SK-N-SH (cell line): Measurements from ENCODE around the gene CD3G. TPM values are rescaled to one million over a fixed set of nuclear protein-coding genes. Genes with fewer than 3 reads are reported as not detected.

Experiments used
- CTCF ChIA-PET: fragments of 300-600, 350-600 bp; formaldehyde crosslinking; extraction: SDS; loops from one replicate; lab custom pipeline; 2021; lab: Yijun Ruan, JAX
- POLR2A ChIA-PET: fragments of 350-600 bp; sonication (Branson Sonifier 250); formaldehyde crosslinking; extraction: SDS; loops from one replicate; lab custom pipeline; 2020; ENCODE audit warnings: antibody characterized with exemption, inconsistent platforms; lab: Yijun Ruan, JAX
- DNase-seq: peaks from one replicate; pipeline ENCODE4 v3.0.0; 2012
- H2AFZ ChIP-seq: fragments of 200-600 bp; sonication (generic); 2 replicates; pipeline ENCODE4 v1.8.1; 2016; ENCODE audit warnings: antibody characterized with exemption, mild to moderate bottlenecking, low read depth
- H3F3A ChIP-seq: fragments of 200-600 bp; sonication (generic); replicated peaks from 2 replicates; pipeline ENCODE3; 2016; ENCODE audit warnings: antibody characterized with exemption, mild to moderate bottlenecking; ENCODE audit not compliant: insufficient read depth
- H3K27ac ChIP-seq, 2 experiments: fragments of 200-500 bp in 1 of 2; fragments of 200-600 bp in 1 of 2; sonication (Bioruptor generic) in 1 of 2; sonication (generic), shearing (Covaris generic) in 1 of 2; 2 replicates each; pipeline versions ENCODE4 v1.5.1 to v1.6.1; 2014 to 2016; ENCODE audit warnings: low read depth in 2 of 2, inconsistent platforms in 1 of 2, low read length in 1 of 2, mild to moderate bottlenecking in 1 of 2, mixed read lengths in 1 of 2
- H3K27me3 ChIP-seq: fragments of 200-600 bp; sonication (generic), shearing (Covaris generic); 2 replicates; pipeline ENCODE4 v1.6.1; 2016; ENCODE audit warnings: mixed run types; ENCODE audit not compliant: insufficient read depth
- H3K36me3 ChIP-seq, 2 experiments: fragments of 200-500 bp in 1 of 2; fragments of 200-600 bp in 1 of 2; sonication (Bioruptor generic) in 1 of 2; sonication (generic) in 1 of 2; replicated peaks in 1 of 2; 2 replicates each; pipeline versions ENCODE3 to v1.5.1; 2014 to 2016; ENCODE audit warnings: low read length in 1 of 2, mild to moderate bottlenecking in 1 of 2; ENCODE audit not compliant: insufficient read depth in 2 of 2, control insufficient read depth in 1 of 2
- H3K4me1 ChIP-seq, 2 experiments: fragments of 200-500 bp in 1 of 2; fragments of 200-600 bp in 1 of 2; sonication (Bioruptor generic) in 1 of 2; sonication (generic), shearing (Covaris generic) in 1 of 2; 2 replicates each; pipeline versions ENCODE4 v1.5.1 to v1.6.1; 2014 to 2016; ENCODE audit warnings: low read depth in 1 of 2, low read length in 1 of 2, mixed run types in 1 of 2; ENCODE audit not compliant: insufficient read depth in 2 of 2, control insufficient read depth in 1 of 2
- H3K4me2 ChIP-seq: fragments of 200-600 bp; sonication (generic), shearing (Covaris generic); 2 replicates; pipeline ENCODE4 v1.6.1; 2017; ENCODE audit warnings: mixed run types
- H3K4me3 ChIP-seq, 2 experiments: fragments of 200-500 bp in 1 of 2; fragments of 200-600 bp in 1 of 2; sonication (Bioruptor generic) in 1 of 2; sonication (generic), shearing (Covaris generic) in 1 of 2; 2 replicates each; pipeline versions ENCODE4 v1.5.1 to v1.8.1; 2014 to 2016; ENCODE audit warnings: low read depth in 2 of 2, inconsistent platforms in 1 of 2, low read length in 1 of 2, mild to moderate bottlenecking in 1 of 2, mixed read lengths in 1 of 2, moderate library complexity in 1 of 2
- H3K79me2 ChIP-seq: fragments of 200-600 bp; sonication (generic); 2 replicates; pipeline ENCODE4 v1.8.1; 2017; ENCODE audit warnings: mild to moderate bottlenecking; ENCODE audit not compliant: insufficient read depth
- H3K9ac ChIP-seq: fragments of 200-600 bp; sonication (generic); 2 replicates; pipeline ENCODE4 v1.6.1; 2017; ENCODE audit warnings: mixed run types
- H3K9me2 ChIP-seq: fragments of 200-600 bp; sonication (generic); 2 replicates; pipeline ENCODE4 v1.6.1; 2017; ENCODE audit warnings: mixed run types
- H3K9me3 ChIP-seq: fragments of 200-600 bp; sonication (generic); 2 replicates; pipeline ENCODE4 v1.6.1; 2017; ENCODE audit warnings: mixed run types, mild to moderate bottlenecking, moderate library complexity
- H4K20me1 ChIP-seq: fragments of 200-600 bp; sonication (generic); 2 replicates; pipeline ENCODE4 v1.6.1; 2017; ENCODE audit warnings: mild to moderate bottlenecking, mixed run types; ENCODE audit not compliant: insufficient read depth
- CHD2 ChIP-seq: fragments of 150-350 bp; IDR thresholded peaks from 2 replicates; pipeline ENCODE4 v1.6.1; 2018; ENCODE audit warnings: low read length; ENCODE audit not compliant: partially characterized antibody
- FOXJ3 ChIP-seq: sonication (generic); formaldehyde crosslinking; IDR thresholded peaks from 2 replicates; pipeline ENCODE4 v1.5.1; 2020; ENCODE audit warnings: mild to moderate bottlenecking, missing genetic modification reagents
- GATA2 ChIP-seq: sonication (generic); formaldehyde crosslinking; IDR thresholded peaks from 2 replicates; pipeline ENCODE4 v1.5.0; 2020; ENCODE audit warnings: mild to moderate bottlenecking, missing genetic modification reagents
- REST ChIP-seq: IDR thresholded peaks from 2 replicates; pipeline ENCODE4 v1.6.1; 2012; ENCODE audit warnings: mild to moderate bottlenecking, low read depth, low read length, moderate library complexity
- RFX5 ChIP-seq: IDR thresholded peaks from 2 replicates; pipeline ENCODE4 v1.6.1; 2012; ENCODE audit warnings: mild to moderate bottlenecking, improper control_type of control experiment, low read length
- SIN3A ChIP-seq: IDR thresholded peaks from 2 replicates; pipeline ENCODE4 v1.6.1; 2012; ENCODE audit warnings: low read depth, mild to moderate bottlenecking, low read length, moderate library complexity, borderline replicate concordance
- SMC3 ChIP-seq: IDR thresholded peaks from 2 replicates; pipeline ENCODE4 v1.6.1; 2012; ENCODE audit warnings: low read depth, low read length, improper control_type of control experiment
- TEAD4 ChIP-seq: IDR thresholded peaks from 2 replicates; pipeline ENCODE4 v1.4.0; 2012; ENCODE audit warnings: mild to moderate bottlenecking, borderline replicate concordance; ENCODE audit not compliant: insufficient read depth
- USF1 ChIP-seq: IDR thresholded peaks from 2 replicates; pipeline ENCODE4 v1.4.0; 2012; ENCODE audit warnings: low read depth, borderline replicate concordance
- USF2 ChIP-seq: fragments of 150-350 bp; IDR thresholded peaks from 2 replicates; pipeline ENCODE4 v1.6.1; 2017; ENCODE audit warnings: antibody characterized with exemption, low read length, low read depth, borderline replicate concordance
- WGBS: methylation state at CpG from one replicate; pipeline ENCODE4 v1.1.6; 2017; ENCODE audit warnings: low lambda C conversion rate; 5-methylcytosine and 5-hydroxymethylcytosine counted together
- polyA plus RNA-seq, 3 experiments: library from polyadenylated mRNA; depleted of rRNA; stranded (reverse); fragments of >200 nt; gene quantifications; 2 replicates each; pipeline ENCODE4 v1.2.3, GENCODE V29; 2012
- TF ChIP-seq, protein P1 (sequence below): IDR thresholded peaks from 2 replicates; pipeline ENCODE4 v1.4.0; 2012; ENCODE audit warnings: low read depth

CD3G gene
- polyA plus RNA-seq, 1 of the 3 experiments (the other 2 are of a cell fraction), result not detected

- Histone ChIP-seq H3K36me3 (no peaks in the 10 kb centered on the region), H3K27ac (no peak overlapping the region), H4K20me1 (no peaks in the 10 kb centered on the region), H3F3A (no peaks in the 10 kb centered on the region), H3K9ac (no peak overlapping the region), H2AFZ (no peak overlapping the region), H3K9me3 (no peaks in the 10 kb centered on the region), H3K9me2 (no peaks in the 10 kb centered on the region), H3K4me3 (no peak overlapping the region), H3K4me2 (no peak overlapping the region), H3K27me3 (peaks cover 46% of the 10 kb centered on the region; the same call in 1 of the 2 replicates), H3K4me1 (no peaks in the 10 kb centered on the region), H3K79me2 (no peaks in the 10 kb centered on the region)
- TF ChIP-seq USF1, result no peak
- TF ChIP-seq RFX5, result no peak
- TF ChIP-seq USF2, result no peak
- no peak for TF ChIP-seq SIN3A
- 40% methylated on average over 7 of the region's 7 CpGs for WGBS
- CTCF ChIA-PET, result interaction anchor here (0.6 to 1.6 kb wide), 2 partner anchors 14 to 144 kb away, joined by 3 to 4 read pairs; no protein-coding TSS in a partner anchor
- no peak for DNase-seq
- POLR2A ChIA-PET, result no interaction called here
Measured at GRCh38 chr11:118314988-118315411, 29.1 kb upstream of the CD3G start.

DNA sequence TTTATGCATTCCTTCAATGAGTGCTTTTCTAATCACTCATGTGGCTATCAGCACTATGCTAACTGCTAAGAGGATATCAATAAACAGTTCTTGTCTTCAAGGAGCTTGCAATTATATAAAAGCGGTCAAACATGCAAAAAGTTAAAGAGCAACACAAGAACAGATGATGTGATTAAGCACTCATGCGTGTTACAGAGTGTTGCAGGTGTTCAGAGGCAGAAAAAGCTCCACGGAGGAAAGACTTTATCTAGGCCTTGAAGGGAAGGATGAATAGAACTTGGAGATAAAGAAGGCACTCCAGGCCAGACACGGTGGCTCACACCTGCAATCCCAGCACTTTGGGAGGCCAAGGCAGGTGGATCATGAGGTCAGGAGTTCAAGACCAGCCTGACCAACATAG lies 26.0 kb upstream of the CD3G start:
- no peak overlapping the region for H3K4me3 ChIP-seq
- peaks cover 38% of the 10 kb centered on the region; the same call in 1 of the 2 replicates for H3K27me3 ChIP-seq
- no peaks in the 10 kb centered on the region for H3K36me3 ChIP-seq
- WGBS, result 30% methylated on average over 4 of the region's 4 CpGs
- H3K27ac ChIP-seq, result no peak overlapping the region
- H4K20me1 ChIP-seq, result no peaks in the 10 kb centered on the region
- H3K4me2 ChIP-seq, result no peak overlapping the region
- no peak for TF ChIP-seq GATA2 (CRISPR knock-in tag)
- TF ChIP-seq FOXJ3, result no peak
- no peak for TF ChIP-seq SMC3
- no peak for TF ChIP-seq CHD2
- TF ChIP-seq, protein P1, sequence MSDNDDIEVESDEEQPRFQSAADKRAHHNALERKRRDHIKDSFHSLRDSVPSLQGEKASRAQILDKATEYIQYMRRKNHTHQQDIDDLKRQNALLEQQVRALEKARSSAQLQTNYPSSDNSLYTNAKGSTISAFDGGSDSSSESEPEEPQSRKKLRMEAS, result no peak
- no peak for TF ChIP-seq TEAD4
- TF ChIP-seq REST, result no peak
- no peaks in the 10 kb centered on the region for H3K9me2 ChIP-seq
- no peak for DNase-seq
- ChIA-PET POLR2A (no interaction called here), CTCF (no interaction called here)
- H3F3A ChIP-seq, result no peaks in the 10 kb centered on the region
- no peak overlapping the region for H3K9ac ChIP-seq
- no peaks in the 10 kb centered on the region for H3K79me2 ChIP-seq
- no peak overlapping the region for H2AFZ ChIP-seq
- H3K9me3 ChIP-seq, result no peaks in the 10 kb centered on the region
- no peaks in the 10 kb centered on the region for H3K4me1 ChIP-seq
